ENCODE measurements around the gene RRP15.

- no peak for TF ChIP-seq CTCF (IDR thresholded peaks at IDR 0.05)
- no peak for TF ChIP-seq TCF7L2 (IDR thresholded peaks at IDR 0.05; ENCODE audit: low read depth, low read length)
- TF ChIP-seq POLR2AphosphoS5 (IDR thresholded peaks at IDR 0.05; ENCODE audit: low read depth, low read length): no peak
- TF ChIP-seq REST (IDR thresholded peaks at IDR 0.05; ENCODE audit: insufficient read depth in 1 of 2, low read depth in 2 of 2, low read length in 1 of 2): no peak
These were observed 97.2 kb downstream of the RRP15 start for GRCh38 chr1:218382261-218382660.

Measured in Panc1 (cell line).